Measurements from ENCODE around the gene ITGA6. TPM values are rescaled to one million over a fixed set of nuclear protein-coding genes. Genes with fewer than 3 reads are reported as not detected.

ITGA6 gene
- total RNA-seq, 6 experiments from 2014 or later: 10.7 to 26.8 (median 17.2) TPM

DNA sequence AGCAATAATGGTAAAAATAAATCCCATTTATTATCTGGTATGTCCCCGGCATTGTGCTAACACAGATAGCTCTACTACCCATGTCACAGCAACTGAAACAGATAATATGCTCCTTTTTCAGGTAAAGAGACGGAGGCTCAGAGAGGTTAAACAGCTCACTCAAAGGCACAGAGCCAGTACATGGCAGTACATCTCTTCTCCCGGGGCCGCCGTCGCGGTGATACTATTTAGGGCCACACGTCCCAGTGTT lies 127.8 kb downstream of the ITGA6 start:
- ATAC-seq (no peak), DNase-seq (no peak)
- H3K27me3 ChIP-seq: no peaks in the 10 kb centered on the region
- intact Hi-C loops (cut with DNase I): no loop called here
- peak overlapping the region; percentile 68 to 92 (median 90) for H3K4me3 ChIP-seq
- H3K9me3 ChIP-seq: no peaks in the 10 kb centered on the region
- WGBS (ENCODE audit: insufficient coverage, low coverage, low lambda C conversion rate, missing lambda C conversion rate): 8% methylated on average over 8 of the region's 8 CpGs
- no peak for TF ChIP-seq POLR2A (IDR thresholded peaks at IDR 0.05)
- TF ChIP-seq, protein P1, sequence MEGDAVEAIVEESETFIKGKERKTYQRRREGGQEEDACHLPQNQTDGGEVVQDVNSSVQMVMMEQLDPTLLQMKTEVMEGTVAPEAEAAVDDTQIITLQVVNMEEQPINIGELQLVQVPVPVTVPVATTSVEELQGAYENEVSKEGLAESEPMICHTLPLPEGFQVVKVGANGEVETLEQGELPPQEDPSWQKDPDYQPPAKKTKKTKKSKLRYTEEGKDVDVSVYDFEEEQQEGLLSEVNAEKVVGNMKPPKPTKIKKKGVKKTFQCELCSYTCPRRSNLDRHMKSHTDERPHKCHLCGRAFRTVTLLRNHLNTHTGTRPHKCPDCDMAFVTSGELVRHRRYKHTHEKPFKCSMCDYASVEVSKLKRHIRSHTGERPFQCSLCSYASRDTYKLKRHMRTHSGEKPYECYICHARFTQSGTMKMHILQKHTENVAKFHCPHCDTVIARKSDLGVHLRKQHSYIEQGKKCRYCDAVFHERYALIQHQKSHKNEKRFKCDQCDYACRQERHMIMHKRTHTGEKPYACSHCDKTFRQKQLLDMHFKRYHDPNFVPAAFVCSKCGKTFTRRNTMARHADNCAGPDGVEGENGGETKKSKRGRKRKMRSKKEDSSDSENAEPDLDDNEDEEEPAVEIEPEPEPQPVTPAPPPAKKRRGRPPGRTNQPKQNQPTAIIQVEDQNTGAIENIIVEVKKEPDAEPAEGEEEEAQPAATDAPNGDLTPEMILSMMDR (IDR thresholded peaks at IDR 0.05): no peak
- peaks cover 0 to 4% (median 2%) of the 10 kb centered on the region in 4 donors for H3K4me1 ChIP-seq
- peak overlapping the region; percentile 88 to 99 (median 97) for H3K27ac ChIP-seq
- H3K36me3 ChIP-seq: peaks cover 0 to 2% (median 0%) of the 10 kb centered on the region in 4 donors

Other genes starting within 250 kb of the ITGA6 start
- gene PDK1, start 128.5 kb downstream of the ITGA6 start, total RNA-seq: 10 to 100 TPM in 3 of 6 experiments, 1 to 10 TPM in 3; 5.0 to 34.1 (median 9.6) TPM